Naive thymus-derived CD8-positive, alpha-beta T cell (primary cell): Measurements from ENCODE around the gene FCAR. TPM values are rescaled to one million over a fixed set of nuclear protein-coding genes. Genes with fewer than 3 reads are reported as not detected.
A peak's percentile ranks its signal among the peaks of the same experiment; 100 is the strongest.
"Not testable (repeated sequence)": the region's sequence is repeated elsewhere in the genome, so short reads cannot be mapped to it uniquely, and the experiment has no call there.

Source experiments
- ATAC-seq, 2 donors: fragments of 150-1000 bp; cut with Tn5 transposase in 1 of 2; sonication (Bioruptor Pico), chemical (Tn5 transposase) in 1 of 2; 1 replicate in 1 of 2; 2 replicates in 1 of 2; pipeline ENCODE4 v1.10.0; 2021; ENCODE audit warnings: mild to moderate bottlenecking in 2 of 2, moderate library complexity in 2 of 2
- POLR2A ChIA-PET: fragments of 350-600 bp; sonication (Branson Sonifier 250); formaldehyde crosslinking; loops from one replicate; lab custom pipeline; 2021; ENCODE audit warnings: antibody characterized with exemption; lab: Charles Lee
- DNase-seq, 10 donors: peaks; one replicate each; pipeline versions ENCODE4 v3.0.0 to v3.0.0-alpha.2; 2020 to 2022
- H3K27ac Mint-ChIP-seq, 10 donors: one replicate each; pipeline ENCODE4 v1.8.0; 2020 to 2022; ENCODE audit warnings: mild to moderate bottlenecking in 10 of 10, mixed read lengths in 10 of 10, moderate library complexity in 4 of 10, inconsistent platforms in 1 of 10
- H3K27me3 Mint-ChIP-seq, 5 donors: one replicate each; pipeline ENCODE4 v1.8.0; 2021 to 2022; ENCODE audit warnings: mixed read lengths in 5 of 5
- H3K36me3 Mint-ChIP-seq, 3 donors: one replicate each; pipeline ENCODE4 v1.8.0; 2020 to 2022; ENCODE audit warnings: mixed read lengths in 3 of 3, mild to moderate bottlenecking in 2 of 3, inconsistent platforms in 1 of 3
- H3K4me1 Mint-ChIP-seq, 4 donors: one replicate each; pipeline ENCODE4 v1.8.0; 2021 to 2022; ENCODE audit warnings: mixed read lengths in 4 of 4
- H3K4me3 Mint-ChIP-seq, 10 donors: one replicate each; pipeline ENCODE4 v1.8.0; 2020 to 2022; ENCODE audit warnings: mild to moderate bottlenecking in 10 of 10, mixed read lengths in 10 of 10, moderate library complexity in 6 of 10, inconsistent platforms in 1 of 10
- H3K9me3 Mint-ChIP-seq, 9 donors: one replicate each; pipeline ENCODE4 v1.8.0; 2020 to 2022; ENCODE audit warnings: mixed read lengths in 9 of 9, mild to moderate bottlenecking in 3 of 9, inconsistent platforms in 1 of 9, moderate library complexity in 1 of 9
- polyA plus RNA-seq, 3 donors: library from polyadenylated mRNA; unstranded; fragments of 300-500 nt; fragmentation: Illumina TruSeq; gene quantifications; one replicate each; pipeline ENCODE4 v1.2.3, GENCODE V29; 2021
- total RNA-seq, 8 experiments: library from RNA in 2 of 8; stranded (reverse) in 2 of 8; gene quantifications; one replicate each; pipeline ENCODE4 v1.2.3 and lab custom pipeline; 2021 to 2026

The FCAR gene
- total RNA-seq (not detected), polyA plus RNA-seq (under 1 TPM in 2 of 3 donors, not detected in 1; 0.13 to 0.19 TPM), total RNA-seq (lab: John Stamatoyannopoulos, UW) (0 reads per million in 6 experiments)

DNA sequence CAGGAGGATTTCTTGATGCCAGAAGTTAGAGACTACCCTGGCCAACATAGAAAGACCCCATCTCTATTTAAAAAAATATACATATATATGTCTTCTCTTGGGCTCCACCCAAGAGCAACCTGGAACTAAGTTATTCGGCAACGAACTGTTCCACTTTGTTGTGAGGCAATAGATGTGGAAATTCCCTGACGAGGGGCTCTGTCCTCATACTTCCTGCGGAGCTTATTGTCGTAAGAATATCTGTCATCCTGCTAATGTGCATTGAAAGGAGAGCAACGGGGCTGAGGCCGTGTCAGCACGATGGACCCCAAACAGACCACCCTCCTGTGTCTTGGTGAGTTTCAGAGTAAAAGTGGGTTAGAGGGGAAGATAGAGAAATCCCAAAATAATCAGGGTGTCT, at the start of gene FCAR:
Gene FCAR, plus strand, starts transcription at position 246 of the 400 bp plus-strand sequence. Its CDS starts 55 bp downstream, at position 301.
- peaks cover 0 to 11% (median 0%) of the 10 kb centered on the region in 3 donors for H3K36me3 Mint-ChIP-seq

GRCh38 chr19:54824416-54824815, 49.6 kb upstream of the FCAR start:
- H3K4me3 Mint-ChIP-seq, H3K36me3 Mint-ChIP-seq, POLR2A ChIA-PET, DNase-seq, ATAC-seq, H3K4me1 Mint-ChIP-seq, H3K27ac Mint-ChIP-seq: not testable (repeated sequence)
- Mint-ChIP-seq H3K9me3 (peaks cover 0 to 10% (median 2%) of the 10 kb centered on the region in 9 donors), H3K27me3 (peaks cover 15 to 29% (median 25%) of the 10 kb centered on the region in 5 donors)

More for the DNA sequence above, at the start of gene FCAR:
- Mint-ChIP-seq H3K27me3 (peaks cover 0 to 15% (median 9%) of the 10 kb centered on the region in 5 donors), H3K4me3 (peak within 1 kb of the TSS in 1 of 10 donors; percentile 57), H3K4me1 (peaks cover 0 to 8% (median 0%) of the 10 kb centered on the region in 4 donors), H3K27ac (no peak within 1 kb of the TSS), H3K9me3 (peaks cover 0 to 10% (median 1%) of the 10 kb centered on the region in 9 donors)
- ATAC-seq: no peak
- POLR2A ChIA-PET: no interaction called here
- DNase-seq: no peak

- POLR2A ChIA-PET, H3K4me1 Mint-ChIP-seq, DNase-seq, H3K36me3 Mint-ChIP-seq, ATAC-seq, H3K4me3 Mint-ChIP-seq, H3K27ac Mint-ChIP-seq: not testable (repeated sequence)
- peaks cover 12 to 30% (median 20%) of the 10 kb centered on the region in 5 donors for H3K27me3 Mint-ChIP-seq
- peaks cover 0 to 16% (median 2%) of the 10 kb centered on the region in 9 donors for H3K9me3 Mint-ChIP-seq
Observed at GRCh38 chr19:54825326-54825725, 48.7 kb upstream of the FCAR start.

GRCh38 chr19:54828064-54828463, 46.0 kb upstream of the FCAR start:
- ATAC-seq, H3K36me3 Mint-ChIP-seq, H3K27ac Mint-ChIP-seq, DNase-seq, H3K4me3 Mint-ChIP-seq, POLR2A ChIA-PET, H3K4me1 Mint-ChIP-seq: not testable (repeated sequence)
- Mint-ChIP-seq H3K9me3 (peaks cover 0 to 16% (median 2%) of the 10 kb centered on the region in 9 donors), H3K27me3 (peaks cover 8 to 26% (median 18%) of the 10 kb centered on the region in 5 donors)

DNA sequence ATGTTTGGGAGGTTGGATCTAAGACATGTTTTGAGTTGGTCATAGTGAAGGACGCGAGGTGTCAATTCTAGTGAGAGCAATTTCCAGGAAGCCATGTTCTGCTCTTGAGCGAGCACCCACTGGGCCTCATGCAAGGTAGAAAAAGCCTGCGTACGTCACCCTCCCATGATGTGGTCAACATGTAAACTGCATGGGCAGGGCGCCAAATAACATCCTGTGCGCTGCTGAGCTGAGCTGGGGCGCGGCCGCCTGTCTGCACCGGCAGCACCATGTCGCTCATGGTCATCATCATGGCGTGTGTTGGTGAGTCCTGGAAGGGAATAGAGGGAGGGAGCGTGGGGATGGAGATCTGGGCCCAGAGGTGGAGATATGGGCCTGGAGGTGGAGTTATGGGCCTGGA, 41.5 kb upstream of the FCAR start, which contains the start of gene KIR2DS4:
Gene KIR2DS4, plus strand, starts transcription at position 181 of the 400 bp plus-strand sequence.
- H3K4me3 Mint-ChIP-seq, POLR2A ChIA-PET, H3K4me1 Mint-ChIP-seq, ATAC-seq, H3K36me3 Mint-ChIP-seq, DNase-seq: not testable (repeated sequence)
- Mint-ChIP-seq H3K27me3 (peaks cover 0 to 28% (median 3%) of the 10 kb centered on the region in 5 donors), H3K27ac (peak within 1 kb of the TSS in 1 of 10 donors; percentile 50), H3K9me3 (peaks cover 0 to 16% (median 2%) of the 10 kb centered on the region in 9 donors)

GRCh38 chr19:54835126-54835525, 38.9 kb upstream of the FCAR start:
- DNase-seq, H3K4me3 Mint-ChIP-seq, POLR2A ChIA-PET, H3K27ac Mint-ChIP-seq, ATAC-seq, H3K36me3 Mint-ChIP-seq, H3K9me3 Mint-ChIP-seq, H3K4me1 Mint-ChIP-seq: not testable (repeated sequence)
- H3K27me3 Mint-ChIP-seq: peaks cover 0 to 24% (median 3%) of the 10 kb centered on the region in 5 donors

- ATAC-seq, POLR2A ChIA-PET: not testable (repeated sequence)
Observed at GRCh38 chr19:54837522-54837921, 36.5 kb upstream of the FCAR start.

DNA sequence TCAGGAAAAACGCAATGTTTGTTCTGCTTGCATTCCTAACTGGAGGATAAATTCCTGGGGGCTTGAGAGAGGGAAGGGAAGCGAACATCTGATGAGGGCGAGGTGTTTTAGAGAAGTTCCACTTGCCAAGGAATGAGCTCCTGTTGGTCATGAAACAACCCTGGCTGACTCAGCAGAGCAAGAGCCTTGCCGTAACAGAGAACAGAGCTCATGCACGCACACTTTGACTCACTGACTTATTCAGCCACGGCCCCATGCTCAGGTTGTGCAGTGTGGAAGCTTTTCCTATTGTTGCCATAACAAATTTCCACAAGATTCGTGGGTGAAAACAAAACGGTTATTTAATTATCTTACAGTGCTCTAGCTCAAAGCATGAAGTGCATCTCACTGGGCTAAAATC, 30.9 kb upstream of the FCAR start:
- POLR2A ChIA-PET, H3K4me3 Mint-ChIP-seq, H3K4me1 Mint-ChIP-seq, H3K27ac Mint-ChIP-seq, ATAC-seq, DNase-seq: not testable (repeated sequence)
- peaks cover 0 to 15% (median 0%) of the 10 kb centered on the region in 3 donors for H3K36me3 Mint-ChIP-seq
- peaks cover 8 to 30% (median 13%) of the 10 kb centered on the region in 5 donors for H3K27me3 Mint-ChIP-seq
- H3K9me3 Mint-ChIP-seq: peaks cover 0 to 31% (median 4%) of the 10 kb centered on the region in 9 donors

More at GRCh38 chr19:54837522-54837921, 36.5 kb upstream of the FCAR start:
- not testable (repeated sequence) for H3K27ac Mint-ChIP-seq, H3K36me3 Mint-ChIP-seq, H3K9me3 Mint-ChIP-seq, H3K4me1 Mint-ChIP-seq, DNase-seq, H3K4me3 Mint-ChIP-seq
- peaks cover 0 to 23% (median 0%) of the 10 kb centered on the region in 5 donors for H3K27me3 Mint-ChIP-seq

- Mint-ChIP-seq H3K27me3 (peaks cover 18 to 46% (median 23%) of the 10 kb centered on the region in 5 donors), H3K36me3 (peaks cover 0 to 11% (median 0%) of the 10 kb centered on the region in 3 donors), H3K9me3 (peaks cover 0 to 21% (median 4%) of the 10 kb centered on the region in 9 donors), H3K4me3 (peak within 1 kb of the TSS in 1 of 10 donors; percentile 58), H3K27ac (peak within 1 kb of the TSS in 2 of 10 donors; percentile 34 to 80)
- DNase-seq, H3K4me1 Mint-ChIP-seq, ATAC-seq, POLR2A ChIA-PET: not testable (repeated sequence)
Observed at GRCh38 chr19:54850061-54850640, 23.9 kb upstream of the FCAR start, which contains the start of gene KIR3DL2. Gene KIR3DL2 (plus strand): TSS chr19:54850443. CDS start chr19:54850476, 33 bp downstream.

- H3K27ac Mint-ChIP-seq: peak overlapping the region in 2 of 10 donors; percentile 34 to 46
- H3K9me3 Mint-ChIP-seq: peaks cover 0 to 16% (median 4%) of the 10 kb centered on the region in 9 donors
- H3K27me3 Mint-ChIP-seq: peaks cover 19 to 51% (median 24%) of the 10 kb centered on the region in 5 donors
Observed at GRCh38 chr19:54850930-54851329, 23.1 kb upstream of the FCAR start.

GRCh38 chr19:54851353-54851752, 22.7 kb upstream of the FCAR start:
- Mint-ChIP-seq H3K27me3 (peaks cover 19 to 51% (median 24%) of the 10 kb centered on the region in 5 donors), H3K36me3 (peaks cover 0 to 2% (median 0%) of the 10 kb centered on the region in 3 donors), H3K27ac (peak overlapping the region in 1 of 10 donors; percentile 46), H3K4me1 (peaks cover 0 to 2% (median 0%) of the 10 kb centered on the region in 4 donors), H3K9me3 (peaks cover 0 to 11% (median 4%) of the 10 kb centered on the region in 9 donors), H3K4me3 (no peak overlapping the region)
- no peak for DNase-seq
- POLR2A ChIA-PET: no interaction called here
- ATAC-seq: no peak

More at GRCh38 chr19:54850930-54851329, 23.1 kb upstream of the FCAR start:
- Mint-ChIP-seq H3K4me3 (no peak overlapping the region), H3K4me1 (peaks cover 0 to 2% (median 0%) of the 10 kb centered on the region in 4 donors), H3K36me3 (peaks cover 0 to 6% (median 0%) of the 10 kb centered on the region in 3 donors)
- POLR2A ChIA-PET: no interaction called here
- DNase-seq (no peak), ATAC-seq (no peak)

GRCh38 chr19:54855241-54855640, 18.8 kb upstream of the FCAR start:
- peaks cover 17 to 45% (median 32%) of the 10 kb centered on the region in 5 donors for H3K27me3 Mint-ChIP-seq
- POLR2A ChIA-PET, H3K4me3 Mint-ChIP-seq, DNase-seq, H3K27ac Mint-ChIP-seq, ATAC-seq, H3K4me1 Mint-ChIP-seq, H3K36me3 Mint-ChIP-seq, H3K9me3 Mint-ChIP-seq: not testable (repeated sequence)

DNA sequence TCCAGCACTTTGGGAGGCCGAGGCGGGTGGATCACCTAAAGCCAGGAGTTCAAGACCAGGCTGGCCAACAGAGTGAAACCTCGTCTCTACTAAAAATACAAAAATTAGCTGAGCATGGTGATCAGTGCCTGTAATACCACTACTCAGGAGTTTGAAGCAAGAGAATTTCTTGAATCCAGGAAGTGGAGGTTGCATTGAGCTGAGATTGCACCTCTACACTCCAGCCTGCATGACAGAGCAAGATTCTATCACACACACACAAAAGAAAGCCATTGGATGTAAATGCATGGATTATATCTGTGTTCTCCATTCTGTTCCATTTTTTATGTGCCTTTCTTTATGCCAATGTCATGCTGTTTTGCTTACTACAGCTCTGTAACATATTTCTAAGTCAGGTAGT, 15.6 kb upstream of the FCAR start:
- ATAC-seq, POLR2A ChIA-PET, H3K36me3 Mint-ChIP-seq: not testable (repeated sequence)

More for the DNA sequence above, 15.6 kb upstream of the FCAR start:
- H3K27ac Mint-ChIP-seq, H3K4me1 Mint-ChIP-seq, DNase-seq, H3K4me3 Mint-ChIP-seq: not testable (repeated sequence)
- Mint-ChIP-seq H3K27me3 (peaks cover 9 to 36% (median 23%) of the 10 kb centered on the region in 5 donors), H3K9me3 (peaks cover 0 to 12% (median 8%) of the 10 kb centered on the region in 9 donors)
